NCI-H1092 (cell line): ENCODE results near the gene ZNF616.

Experiments used
- DNase-seq: peaks from one replicate; lab custom pipeline; 2025; lab: John Stamatoyannopoulos, UW

The ZNF616 gene

GRCh38 chr19:52139252-52140031, at the start of gene ZNF616:
ZNF616 (minus strand) TSS chr19:52139938; CDS start chr19:52130512, 9,426 bp downstream.
- peak; percentile 88 for DNase-seq

GRCh38 chr19:52188822-52189734, 49.3 kb upstream of the ZNF616 start:
- DNase-seq: no peak

GRCh38 chr19:52187407-52187806, 47.7 kb upstream of the ZNF616 start:
- no peak for DNase-seq

GRCh38 chr19:52176574-52176973, 36.8 kb upstream of the ZNF616 start:
- no peak for DNase-seq

- no peak for DNase-seq
Observed at GRCh38 chr19:52172347-52172746, 32.6 kb upstream of the ZNF616 start.

GRCh38 chr19:52171321-52172169, 31.8 kb upstream of the ZNF616 start, which contains the start of gene ZNF836:
ZNF836 (minus strand) TSS chr19:52171621; CDS start chr19:52168072, 3,549 bp downstream.
- DNase-seq: no peak

- DNase-seq: no peak
Observed at GRCh38 chr19:52170863-52171320, 31.2 kb upstream of the ZNF616 start.

GRCh38 chr19:52170304-52170703, 30.6 kb upstream of the ZNF616 start:
- DNase-seq: no peak

- no peak for DNase-seq
Observed at GRCh38 chr19:52155596-52156359, 16.0 kb upstream of the ZNF616 start.

GRCh38 chr19:52148256-52148655, 8.5 kb upstream of the ZNF616 start:
- no peak for DNase-seq

- DNase-seq: no peak
Observed at GRCh38 chr19:52142001-52142595, 2.4 kb upstream of the ZNF616 start.

- DNase-seq: no peak
Observed at GRCh38 chr19:52141203-52141602, 1.5 kb upstream of the ZNF616 start.

- no peak for DNase-seq
Observed at GRCh38 chr19:52140032-52140710, 433 bp upstream of the ZNF616 start.

- no peak for DNase-seq
Observed at GRCh38 chr19:52138983-52139251, 821 bp downstream of the ZNF616 start.

GRCh38 chr19:52138278-52138982, 1.3 kb downstream of the ZNF616 start:
- peak; percentile 44 for DNase-seq

GRCh38 chr19:52120286-52120685, 19.5 kb downstream of the ZNF616 start:
- DNase-seq: no peak

GRCh38 chr19:52115526-52116053, 24.1 kb downstream of the ZNF616 start:
- DNase-seq: no peak

- DNase-seq: no peak
Observed at GRCh38 chr19:52114691-52115090, 25.0 kb downstream of the ZNF616 start.

GRCh38 chr19:52112624-52113023, 27.1 kb downstream of the ZNF616 start:
- no peak for DNase-seq
